ENCODE data around the gene PRCC.

PRCC gene

GRCh38 chr1:156822680-156823079 lies 55.3 kb downstream of the PRCC start:
- TF ChIP-seq, protein P1, sequence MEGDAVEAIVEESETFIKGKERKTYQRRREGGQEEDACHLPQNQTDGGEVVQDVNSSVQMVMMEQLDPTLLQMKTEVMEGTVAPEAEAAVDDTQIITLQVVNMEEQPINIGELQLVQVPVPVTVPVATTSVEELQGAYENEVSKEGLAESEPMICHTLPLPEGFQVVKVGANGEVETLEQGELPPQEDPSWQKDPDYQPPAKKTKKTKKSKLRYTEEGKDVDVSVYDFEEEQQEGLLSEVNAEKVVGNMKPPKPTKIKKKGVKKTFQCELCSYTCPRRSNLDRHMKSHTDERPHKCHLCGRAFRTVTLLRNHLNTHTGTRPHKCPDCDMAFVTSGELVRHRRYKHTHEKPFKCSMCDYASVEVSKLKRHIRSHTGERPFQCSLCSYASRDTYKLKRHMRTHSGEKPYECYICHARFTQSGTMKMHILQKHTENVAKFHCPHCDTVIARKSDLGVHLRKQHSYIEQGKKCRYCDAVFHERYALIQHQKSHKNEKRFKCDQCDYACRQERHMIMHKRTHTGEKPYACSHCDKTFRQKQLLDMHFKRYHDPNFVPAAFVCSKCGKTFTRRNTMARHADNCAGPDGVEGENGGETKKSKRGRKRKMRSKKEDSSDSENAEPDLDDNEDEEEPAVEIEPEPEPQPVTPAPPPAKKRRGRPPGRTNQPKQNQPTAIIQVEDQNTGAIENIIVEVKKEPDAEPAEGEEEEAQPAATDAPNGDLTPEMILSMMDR (IDR thresholded peaks at IDR 0.05; ENCODE audit: insufficient read depth, low read length, poor library complexity, severe bottlenecking) = no peak
- DNase-seq (ENCODE audit: extremely low read depth, insufficient read length) = no peak

DNA sequence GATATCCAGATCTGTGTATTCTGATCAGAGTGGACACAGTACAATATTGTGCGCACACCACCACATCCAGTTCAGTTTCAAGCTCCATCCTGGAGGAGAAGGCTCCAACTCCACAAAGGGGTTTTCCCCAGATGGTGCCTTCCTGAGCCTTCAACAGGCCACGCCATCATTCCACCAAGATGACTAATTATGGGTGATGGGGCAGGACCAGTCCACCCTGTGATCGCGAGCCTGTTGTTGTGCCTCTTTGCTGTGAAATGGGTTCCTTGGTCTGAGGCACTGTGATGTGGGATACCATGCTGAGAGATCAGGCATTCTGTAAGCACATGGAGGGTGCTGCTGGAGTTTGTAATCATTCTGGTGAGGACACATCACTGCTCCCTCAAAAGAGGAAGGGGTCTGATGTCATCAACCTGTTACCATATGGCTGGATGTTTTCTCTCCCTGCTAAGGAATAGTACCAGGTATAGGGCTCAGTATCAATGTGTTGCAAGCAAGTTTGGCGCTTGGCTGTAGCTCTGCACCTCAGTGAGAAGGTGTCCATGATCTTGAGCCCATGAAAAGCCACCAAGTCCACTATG lies 56.0 kb downstream of the PRCC start:
- no peak for DNase-seq (ENCODE audit: extremely low read depth, insufficient read length)

More at GRCh38 chr1:156822680-156823079, 55.3 kb downstream of the PRCC start:
- Histone ChIP-seq H3K27me3 (replicated peaks; ENCODE audit: control insufficient read depth, insufficient read depth, low read length) (no peaks in the 10 kb centered on the region), H3K4me3 (replicated peaks; ENCODE audit: low read depth, low read length) (no peak overlapping the region), H3K36me3 (ENCODE audit: control insufficient read depth, insufficient read depth, low read length) (no peaks in the 10 kb centered on the region)

GRCh38 chr1:156826630-156827029 lies 59.3 kb downstream of the PRCC start:
- Histone ChIP-seq H3K4me3 (replicated peaks; ENCODE audit: low read depth, low read length) (no peak overlapping the region), H3K36me3 (ENCODE audit: control insufficient read depth, insufficient read depth, low read length) (no peaks in the 10 kb centered on the region), H3K27me3 (replicated peaks; ENCODE audit: control insufficient read depth, insufficient read depth, low read length) (no peaks in the 10 kb centered on the region)
- no peak for DNase-seq (ENCODE audit: extremely low read depth, insufficient read length)
- TF ChIP-seq, protein P1 (IDR thresholded peaks at IDR 0.05; ENCODE audit: insufficient read depth, low read length, poor library complexity, severe bottlenecking) = no peak

More for the DNA sequence above, 56.0 kb downstream of the PRCC start:
- Histone ChIP-seq H3K36me3 (ENCODE audit: control insufficient read depth, insufficient read depth, low read length) (no peaks in the 10 kb centered on the region), H3K4me3 (replicated peaks; ENCODE audit: low read depth, low read length) (no peak overlapping the region), H3K27me3 (replicated peaks; ENCODE audit: control insufficient read depth, insufficient read depth, low read length) (no peaks in the 10 kb centered on the region)
- TF ChIP-seq, protein P1 (IDR thresholded peaks at IDR 0.05; ENCODE audit: insufficient read depth, low read length, poor library complexity, severe bottlenecking) = no peak

- Histone ChIP-seq H3K36me3 (ENCODE audit: control insufficient read depth, insufficient read depth, low read length) (no peaks in the 10 kb centered on the region), H3K4me3 (replicated peaks; ENCODE audit: low read depth, low read length) (no peak overlapping the region), H3K27me3 (replicated peaks; ENCODE audit: control insufficient read depth, insufficient read depth, low read length) (no peaks in the 10 kb centered on the region)
- TF ChIP-seq, protein P1 (IDR thresholded peaks at IDR 0.05; ENCODE audit: insufficient read depth, low read length, poor library complexity, severe bottlenecking) = no peak
- DNase-seq (ENCODE audit: extremely low read depth, insufficient read length) = no peak
Observed at GRCh38 chr1:156828400-156829124, 61.2 kb downstream of the PRCC start.

DNA sequence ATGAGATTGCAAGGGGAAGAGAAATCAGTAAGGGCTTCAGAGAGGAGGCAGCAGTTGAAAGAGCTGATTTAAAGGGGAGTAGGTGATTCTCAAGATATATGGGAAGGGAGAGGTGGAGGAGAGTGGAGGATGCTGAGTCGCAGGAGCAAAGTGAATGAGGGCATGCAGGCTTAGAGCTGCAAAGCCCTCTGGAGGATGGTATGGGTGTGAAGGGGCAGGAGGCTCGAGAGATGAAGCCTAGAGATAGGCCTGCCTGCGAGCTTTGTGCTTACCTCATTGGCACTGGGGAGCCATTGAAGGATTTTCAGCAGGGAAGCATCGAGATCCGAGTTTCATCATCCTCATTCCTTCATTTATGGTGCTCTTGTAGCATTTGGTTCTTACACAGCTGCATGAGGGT lies 65.1 kb downstream of the PRCC start:
- Histone ChIP-seq H3K36me3 (ENCODE audit: control insufficient read depth, insufficient read depth, low read length) (no peaks in the 10 kb centered on the region), H3K27me3 (replicated peaks; ENCODE audit: control insufficient read depth, insufficient read depth, low read length) (no peaks in the 10 kb centered on the region), H3K4me3 (replicated peaks; ENCODE audit: low read depth, low read length) (no peak overlapping the region)
- TF ChIP-seq, protein P1 (IDR thresholded peaks at IDR 0.05; ENCODE audit: insufficient read depth, low read length, poor library complexity, severe bottlenecking) = no peak
- DNase-seq (ENCODE audit: extremely low read depth, insufficient read length) = no peak
